Stimulated activated naive CD8-positive, alpha-beta T cell treated with anti-CD3 and anti-CD28 coated beads, Interleukin-15, Interleukin-2, amounts not matched to agents 100 U/mL and 50 U/mL, for 24 hours (primary cell): Measurements from ENCODE around the gene MOK.
A peak's percentile ranks its signal among the peaks of the same experiment; 100 is the strongest.

Source experiments
- ATAC-seq: fragments of 150-1000 bp; cut with Tn5 transposase; one replicate; pipeline ENCODE4 v1.10.0; 2021
- DNase-seq: peaks from one replicate; pipeline ENCODE4 v3.0.0; 2021

Gene MOK

GRCh38 chr14:102283631-102284129 is 21.3 kb downstream of the MOK start:
- DNase-seq (no peak), ATAC-seq (no peak)

DNA sequence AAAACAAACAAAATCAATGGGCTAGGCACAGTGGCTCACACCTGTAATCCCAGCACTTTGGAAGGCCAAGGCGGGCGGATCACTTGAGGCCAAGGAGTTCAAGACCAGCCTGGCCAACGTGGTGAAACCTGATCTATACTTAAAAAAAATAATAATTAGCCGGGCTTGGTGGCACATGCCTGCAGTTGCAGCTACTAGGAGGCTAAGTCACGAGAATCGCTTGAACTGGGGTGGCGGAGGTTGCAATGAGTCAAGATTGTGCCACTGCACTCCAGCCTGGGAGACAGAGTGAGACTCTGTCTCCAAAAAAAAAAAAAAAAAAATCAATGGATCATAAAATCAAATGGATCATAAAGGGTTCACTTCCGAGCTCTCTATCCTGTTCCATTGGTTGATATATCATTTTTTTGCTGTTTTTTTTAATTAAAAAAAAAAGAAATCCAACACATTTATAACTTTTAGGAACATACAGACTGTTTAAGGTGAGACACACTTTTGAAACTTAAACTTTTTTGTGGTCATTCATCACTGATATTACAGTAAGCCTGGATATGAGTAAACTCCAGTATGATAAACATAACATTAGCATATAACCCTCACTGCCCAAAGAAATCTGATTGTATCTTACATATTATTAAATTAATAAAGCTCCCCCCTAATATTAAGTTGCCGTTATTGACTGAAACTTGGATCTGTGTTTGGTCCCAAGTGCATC is 22.1 kb downstream of the MOK start:
- DNase-seq, result no peak
- ATAC-seq, result no peak

DNA sequence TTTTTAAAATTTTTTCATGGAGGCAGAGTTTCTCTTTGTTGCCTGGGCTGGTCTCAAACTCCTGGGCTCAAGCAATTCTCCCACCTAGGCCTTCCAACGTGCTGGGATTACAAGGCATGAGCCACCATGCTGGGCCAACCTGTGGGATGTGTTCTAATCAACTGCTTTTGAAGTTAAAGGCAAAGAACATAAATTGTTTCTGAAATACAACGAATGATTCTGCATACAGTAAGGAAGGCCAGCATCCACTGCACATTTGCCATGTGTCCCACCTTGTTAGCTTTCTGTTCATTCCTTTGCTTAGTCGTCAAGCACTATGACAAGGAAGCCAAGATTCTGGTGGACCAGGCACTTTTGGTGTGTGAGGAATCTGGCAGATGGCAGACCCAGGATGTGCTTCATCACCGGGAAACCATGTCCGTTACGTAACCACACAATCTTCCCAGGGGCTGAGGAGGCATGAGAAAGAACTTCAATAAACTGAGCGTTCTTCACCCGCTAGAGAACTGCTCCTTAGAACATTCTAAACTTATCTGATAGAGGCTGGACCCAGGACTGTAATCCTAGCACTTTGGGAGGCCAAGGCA is 24.5 kb downstream of the MOK start:
- no peak for DNase-seq
- ATAC-seq, result no peak

DNA sequence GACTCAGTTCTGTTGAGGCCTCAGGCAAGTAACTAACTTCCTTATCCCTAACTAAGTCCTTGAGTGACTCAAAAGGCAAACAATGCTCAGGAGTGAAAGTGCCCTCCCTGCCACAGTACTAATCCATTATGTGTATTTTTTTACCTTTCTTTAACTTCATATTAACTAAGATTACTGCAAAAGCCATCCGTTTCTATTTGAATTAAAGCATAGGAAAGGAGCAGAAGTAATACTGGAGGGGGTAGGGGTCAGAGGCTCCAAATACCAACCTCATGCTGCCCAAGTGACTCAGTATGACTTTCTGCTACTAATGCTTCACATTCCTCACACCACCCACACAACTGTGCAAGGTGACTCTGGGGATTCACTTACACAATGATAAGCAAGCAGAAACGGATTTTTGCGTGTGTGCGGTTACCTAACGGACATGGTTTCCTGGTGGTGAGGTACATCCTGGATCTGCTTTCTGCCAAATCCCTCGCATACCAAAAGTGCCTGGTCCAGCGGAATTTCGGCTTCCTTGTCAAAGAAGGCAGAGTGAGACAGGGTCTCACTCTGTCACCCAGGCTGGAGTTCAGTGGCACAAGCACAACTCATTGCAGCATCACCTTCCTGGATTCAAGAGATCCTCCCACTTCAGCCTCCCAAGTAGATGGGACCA is 25.1 kb downstream of the MOK start:
- DNase-seq (no peak), ATAC-seq (peak; percentile 66)

DNA sequence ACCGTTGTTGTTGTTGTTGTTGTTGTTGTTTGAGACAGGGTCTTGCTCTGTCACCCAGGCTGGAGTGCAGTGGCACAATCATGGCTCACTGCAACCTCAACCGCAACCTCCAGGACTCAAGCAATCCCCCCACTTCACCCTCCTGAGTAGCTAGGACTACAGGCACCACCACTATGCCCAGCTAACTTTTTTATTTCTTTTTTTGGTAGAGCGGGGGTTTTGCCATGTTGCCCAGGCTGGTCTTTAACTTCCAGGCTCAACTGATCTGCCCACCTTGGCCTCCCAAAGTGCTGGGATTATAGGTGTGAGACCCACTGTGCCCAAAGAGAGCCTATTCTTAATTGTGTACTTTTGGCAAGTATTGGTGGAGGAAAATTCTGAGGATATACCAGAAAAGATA is 25.7 kb downstream of the MOK start:
- ATAC-seq, result no peak
- no peak for DNase-seq

GRCh38 chr14:102278631-102278935 is 26.4 kb downstream of the MOK start:
- ATAC-seq (no peak), DNase-seq (no peak)

DNA sequence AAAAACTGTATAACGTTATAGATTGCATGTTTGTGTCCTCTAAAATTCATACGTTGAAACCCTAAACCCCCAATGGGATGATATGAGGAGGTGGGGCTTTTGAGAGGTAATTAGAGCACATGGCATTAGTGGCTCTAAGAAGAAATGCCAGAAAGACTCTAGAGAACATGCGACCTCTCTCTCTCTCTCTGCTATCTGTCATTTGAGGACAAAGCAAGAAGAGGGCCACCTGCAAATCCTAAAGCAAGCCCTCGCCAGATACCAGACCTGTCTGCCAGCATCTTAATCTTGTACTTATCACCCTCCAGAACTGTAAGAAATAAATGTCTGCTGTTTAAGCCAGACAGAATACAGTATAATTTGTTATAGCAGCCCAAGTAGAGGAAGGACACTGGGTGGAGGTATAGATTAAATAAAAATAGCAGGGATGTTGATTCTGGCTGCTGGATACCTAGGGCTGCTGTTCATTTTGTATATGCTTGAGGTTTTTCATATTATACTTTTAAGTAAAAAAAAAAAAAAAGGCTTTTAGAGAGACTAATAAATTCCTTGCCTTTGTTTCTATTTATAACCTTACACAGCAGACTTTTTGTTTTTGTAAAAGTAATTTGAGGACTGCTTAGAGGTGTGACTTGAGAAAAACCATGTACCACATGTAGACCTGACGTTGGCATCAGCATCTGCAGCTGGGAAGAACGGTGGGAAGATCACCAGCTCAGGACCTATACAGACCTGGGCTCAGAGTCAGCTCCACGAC is 26.9 kb downstream of the MOK start:
- DNase-seq (no peak), ATAC-seq (no peak)

DNA sequence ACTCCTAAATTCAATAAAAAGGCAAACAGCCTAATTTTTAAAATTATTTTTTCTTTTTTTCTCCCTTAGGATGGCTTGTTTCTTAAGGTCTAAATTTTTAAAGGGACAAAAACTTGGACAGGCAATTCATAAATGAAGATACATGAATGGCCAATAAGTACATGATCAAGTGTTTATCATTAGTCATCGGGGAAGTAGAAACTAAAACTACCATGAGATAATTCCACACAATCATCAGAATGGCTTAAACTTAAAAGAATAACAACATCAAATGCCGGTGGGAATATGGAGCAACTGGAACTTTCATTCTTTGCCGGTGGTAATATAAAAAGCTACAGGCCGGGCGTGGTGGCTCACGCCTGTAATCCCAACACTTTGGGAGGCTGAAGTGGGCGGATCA is 29.1 kb downstream of the MOK start:
- ATAC-seq, result no peak
- DNase-seq, result no peak

DNA sequence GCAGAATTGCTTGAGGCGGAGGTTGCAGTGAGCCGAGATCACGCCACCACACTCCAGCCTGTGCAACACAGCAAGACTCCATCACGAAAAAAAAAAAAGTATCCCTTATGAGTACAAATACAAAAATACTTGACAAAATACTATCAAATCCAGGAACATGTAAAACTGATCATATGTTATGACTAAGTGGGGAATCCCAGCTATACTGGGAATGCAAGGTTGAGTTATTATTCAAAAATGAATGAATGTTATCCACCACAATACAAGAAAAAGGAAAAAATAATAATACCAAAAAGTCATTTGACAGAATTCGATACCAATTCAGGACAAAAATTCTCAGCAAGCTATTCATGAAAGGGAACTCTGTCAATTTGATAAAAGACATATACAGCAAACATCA is 32.6 kb downstream of the MOK start:
- no peak for ATAC-seq
- DNase-seq, result no peak

DNA sequence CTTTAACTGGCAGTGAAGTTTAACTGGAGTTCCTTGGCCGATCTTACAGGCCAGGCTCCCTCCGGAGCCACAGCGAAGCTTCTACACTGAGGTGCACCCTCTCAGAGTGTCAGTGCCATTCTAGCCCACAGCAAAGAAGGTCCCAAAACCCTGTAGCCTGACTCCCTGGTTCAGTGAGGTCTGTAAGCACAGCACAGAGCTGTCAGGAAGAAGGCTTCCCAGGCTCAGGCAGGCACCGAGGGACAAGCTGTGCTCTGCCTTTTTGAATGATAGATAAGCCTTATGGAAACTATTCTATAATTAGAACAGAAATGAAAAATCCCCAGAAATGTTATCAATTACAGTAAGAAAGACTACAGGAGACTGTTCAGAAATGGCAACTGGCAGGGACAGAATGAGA is 40.2 kb downstream of the MOK start:
- no peak for ATAC-seq
- DNase-seq, result no peak

DNA sequence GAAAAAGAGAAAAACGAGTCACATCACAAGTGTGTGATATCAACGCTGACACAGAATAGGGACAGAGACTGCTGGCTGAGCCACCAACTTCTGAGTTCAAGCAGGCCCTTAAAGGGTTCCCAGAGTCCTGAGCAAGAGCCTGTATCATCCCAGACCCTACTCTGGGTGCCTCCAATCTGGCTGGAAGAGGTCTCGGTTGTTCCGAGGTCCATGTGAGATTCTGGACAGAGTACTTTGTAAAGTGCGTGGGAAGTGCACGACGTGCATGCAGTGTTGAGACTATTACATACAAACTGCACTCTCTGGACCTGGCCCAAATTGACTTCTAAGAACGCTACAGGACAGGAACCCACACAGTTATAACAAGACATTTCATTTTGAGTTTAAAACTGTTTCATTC is 40.6 kb downstream of the MOK start:
- no peak for DNase-seq

GRCh38 chr14:102262929-102263462 is 42.0 kb downstream of the MOK start:
- DNase-seq (no peak), ATAC-seq (no peak)

More for the DNA sequence above, 40.6 kb downstream of the MOK start:
- ATAC-seq, result no peak

- ATAC-seq, result no peak
These were observed 46.8 kb downstream of the MOK start for GRCh38 chr14:102258136-102258535.

DNA sequence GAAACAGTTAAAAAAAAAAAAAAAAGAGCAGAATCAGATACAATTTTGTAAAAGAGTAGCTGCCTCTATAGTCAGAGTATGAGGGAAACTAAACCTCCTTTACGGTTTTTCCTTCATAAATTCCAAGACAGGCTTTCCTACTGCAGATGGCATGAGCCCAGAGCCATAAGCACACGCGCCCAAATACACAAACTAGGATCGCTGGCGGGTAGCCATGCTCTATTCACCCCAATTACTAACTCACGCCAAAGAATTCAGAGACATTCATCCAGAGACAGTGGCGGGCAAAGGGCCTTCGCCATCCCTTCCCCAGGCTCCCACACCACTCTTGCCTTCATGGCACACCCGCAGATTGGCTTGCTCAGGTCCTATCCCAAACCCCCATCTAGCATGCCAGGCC is 48.2 kb downstream of the MOK start:
- DNase-seq, result no peak
- no peak for ATAC-seq

More at GRCh38 chr14:102258136-102258535, 46.8 kb downstream of the MOK start:
- DNase-seq, result no peak

GRCh38 chr14:102255401-102256190 is 49.4 kb downstream of the MOK start:
- DNase-seq, result no peak
- no peak for ATAC-seq

GRCh38 chr14:102252834-102253801 is 51.8 kb downstream of the MOK start:
- DNase-seq, result no peak
- no peak for ATAC-seq

DNA sequence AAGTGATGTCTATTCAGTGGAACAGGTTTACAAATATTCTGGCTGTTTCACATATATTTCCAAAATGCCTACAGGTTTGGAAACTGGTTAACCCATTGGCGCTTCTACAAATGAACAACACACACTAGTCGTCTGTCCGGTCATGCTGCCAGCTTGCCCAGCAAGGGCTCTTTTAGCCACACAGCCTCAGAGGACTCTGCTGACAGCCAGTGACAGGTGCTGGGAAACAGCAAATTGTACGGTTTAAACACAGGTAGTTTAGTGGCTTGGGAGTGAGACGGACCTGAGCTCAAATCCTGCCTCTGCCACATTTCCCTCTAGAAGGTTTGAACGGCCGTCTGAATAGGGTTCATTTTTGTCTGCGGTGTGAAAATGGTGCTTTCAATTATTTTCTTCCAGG is 53.8 kb downstream of the MOK start:
- no peak for DNase-seq
- ATAC-seq, result no peak

GRCh38 chr14:102250636-102251035 is 54.3 kb downstream of the MOK start:
- ATAC-seq, result no peak
- DNase-seq, result no peak

DNA sequence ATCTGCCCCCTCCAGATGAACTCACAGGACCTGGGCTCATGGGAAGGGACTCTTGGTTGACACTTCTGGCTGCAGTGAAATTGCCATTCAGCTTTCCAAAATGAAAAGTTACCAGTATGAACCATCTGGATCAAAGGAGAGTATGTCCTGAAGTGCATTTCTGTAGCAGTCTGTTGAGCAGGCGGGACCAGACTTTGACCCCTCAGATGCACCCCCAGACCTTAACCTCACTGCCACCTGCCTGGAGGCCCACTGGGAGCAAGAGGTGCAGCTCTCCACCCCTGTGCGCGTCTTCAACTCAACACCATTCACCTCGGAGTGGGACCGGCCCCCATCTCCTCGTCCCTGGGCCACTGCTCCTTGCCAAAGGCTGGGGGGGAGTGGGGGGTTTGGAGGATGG is 55.0 kb downstream of the MOK start:
- no peak for ATAC-seq
- DNase-seq, result no peak

DNA sequence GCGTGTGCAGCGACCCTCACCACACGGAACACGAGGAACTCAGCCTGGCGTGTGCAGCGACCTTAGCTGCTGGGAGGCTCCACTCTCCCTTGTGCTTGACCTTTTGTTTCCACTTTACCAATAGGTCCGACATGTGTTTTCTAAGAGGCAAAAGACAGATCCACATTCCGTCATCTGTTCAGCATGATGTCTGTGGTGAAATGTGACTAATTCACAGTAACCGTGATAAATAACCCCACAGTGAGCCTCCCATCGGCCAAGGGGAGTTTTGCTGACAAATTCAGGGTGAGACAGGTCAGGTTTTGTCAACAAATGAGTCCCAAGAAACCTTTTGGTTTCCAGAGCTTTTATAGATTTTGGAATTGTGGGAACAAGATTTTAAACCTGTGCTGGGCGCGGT is 55.9 kb downstream of the MOK start:
- ATAC-seq (no peak), DNase-seq (no peak)

DNA sequence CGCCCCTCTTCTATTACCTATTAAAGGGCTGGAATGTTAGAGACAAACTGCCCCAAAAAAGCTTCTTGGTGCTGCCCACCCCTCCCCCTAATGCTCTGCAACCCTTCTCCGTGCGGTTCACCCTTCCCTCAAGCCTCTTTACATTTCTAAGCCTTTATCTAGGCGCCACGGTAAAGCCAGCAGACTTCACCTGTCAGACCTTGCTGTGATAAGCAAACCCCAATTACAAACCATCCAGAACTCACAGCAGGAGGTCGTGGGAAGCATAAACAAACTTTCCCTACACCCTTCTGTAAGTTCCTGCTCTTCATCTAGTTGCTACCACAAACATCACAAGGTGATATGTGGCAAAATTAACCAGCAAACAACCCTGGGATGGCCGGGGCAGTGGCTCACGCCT is 56.8 kb downstream of the MOK start:
- no peak for ATAC-seq
- no peak for DNase-seq
